ENCODE results near the gene TP53INP2.

The TP53INP2 gene

DNA sequence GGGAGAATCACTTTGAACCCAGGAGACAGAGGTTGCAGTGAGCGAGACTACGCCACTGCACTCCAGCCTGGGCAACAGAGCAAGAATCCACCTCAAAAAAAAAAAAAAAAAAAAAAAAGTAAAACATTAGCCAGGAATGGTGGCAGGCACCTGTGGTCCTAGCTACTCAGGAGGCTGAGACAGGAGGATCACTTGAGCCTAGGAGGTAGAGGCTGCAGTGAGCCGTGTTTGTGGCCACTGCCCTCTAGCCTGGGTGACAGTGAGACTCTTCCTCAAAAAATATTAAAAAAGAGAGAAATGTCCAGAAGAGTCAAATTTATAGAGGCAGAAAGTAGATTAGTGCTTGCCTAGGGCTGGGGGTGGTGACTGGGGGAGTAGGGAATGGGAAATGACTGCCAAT, 20.5 kb upstream of the TP53INP2 start:
- DNase-seq = no peak
- H3F3A ChIP-seq (ENCODE audit: insufficient read depth, low read length) = no peaks in the 10 kb centered on the region
- TF ChIP-seq EZH2 (optimal IDR thresholded peaks at IDR 0.05; ENCODE audit: low read depth, low read length) = no peak
- TF ChIP-seq, protein P1, sequence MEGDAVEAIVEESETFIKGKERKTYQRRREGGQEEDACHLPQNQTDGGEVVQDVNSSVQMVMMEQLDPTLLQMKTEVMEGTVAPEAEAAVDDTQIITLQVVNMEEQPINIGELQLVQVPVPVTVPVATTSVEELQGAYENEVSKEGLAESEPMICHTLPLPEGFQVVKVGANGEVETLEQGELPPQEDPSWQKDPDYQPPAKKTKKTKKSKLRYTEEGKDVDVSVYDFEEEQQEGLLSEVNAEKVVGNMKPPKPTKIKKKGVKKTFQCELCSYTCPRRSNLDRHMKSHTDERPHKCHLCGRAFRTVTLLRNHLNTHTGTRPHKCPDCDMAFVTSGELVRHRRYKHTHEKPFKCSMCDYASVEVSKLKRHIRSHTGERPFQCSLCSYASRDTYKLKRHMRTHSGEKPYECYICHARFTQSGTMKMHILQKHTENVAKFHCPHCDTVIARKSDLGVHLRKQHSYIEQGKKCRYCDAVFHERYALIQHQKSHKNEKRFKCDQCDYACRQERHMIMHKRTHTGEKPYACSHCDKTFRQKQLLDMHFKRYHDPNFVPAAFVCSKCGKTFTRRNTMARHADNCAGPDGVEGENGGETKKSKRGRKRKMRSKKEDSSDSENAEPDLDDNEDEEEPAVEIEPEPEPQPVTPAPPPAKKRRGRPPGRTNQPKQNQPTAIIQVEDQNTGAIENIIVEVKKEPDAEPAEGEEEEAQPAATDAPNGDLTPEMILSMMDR (IDR thresholded peaks at IDR 0.05; ENCODE audit: low read length) = no peak
- no peak for TF ChIP-seq EZH2phosphoT487 (IDR thresholded peaks at IDR 0.05; ENCODE audit: low read length)

DNA sequence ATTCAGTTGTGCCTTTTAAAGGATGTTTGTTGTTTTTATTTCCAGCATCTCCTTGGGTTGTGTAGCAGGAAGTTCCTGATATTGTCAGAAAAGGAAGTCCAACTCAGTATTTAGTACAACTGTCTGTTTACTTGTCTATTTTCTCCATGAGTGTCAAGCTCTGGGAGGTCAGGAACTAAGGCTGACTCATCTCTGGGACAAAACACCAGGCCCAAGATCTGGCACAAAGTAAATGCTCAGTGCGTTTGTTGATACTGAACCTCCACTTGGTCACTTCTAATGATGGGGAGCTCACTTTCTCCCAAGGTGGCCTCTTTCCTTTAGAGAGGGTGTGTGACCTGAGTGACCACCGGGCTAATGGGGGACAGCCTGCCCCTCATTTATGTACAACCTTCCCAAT, 14.7 kb upstream of the TP53INP2 start:
- no peaks in the 10 kb centered on the region for H3K36me3 ChIP-seq (replicated peaks; ENCODE audit: insufficient read depth, low read length)
- no peaks in the 10 kb centered on the region for H3K4me1 ChIP-seq (ENCODE audit: low read length)
- no peaks in the 10 kb centered on the region for H3K9me2 ChIP-seq (replicated peaks; ENCODE audit: insufficient read depth, low read length)
- no peak overlapping the region for H3K9ac ChIP-seq (ENCODE audit: low read length)
- H3K4me3 ChIP-seq (ENCODE audit: low read length) = no peak overlapping the region
- no peaks in the 10 kb centered on the region for H3K79me2 ChIP-seq (ENCODE audit: low read length)
- TF ChIP-seq, protein P1 (IDR thresholded peaks at IDR 0.05; ENCODE audit: low read length) = no peak
- TF ChIP-seq EZH2 (optimal IDR thresholded peaks at IDR 0.05; ENCODE audit: low read depth, low read length) = no peak
- no peak for TF ChIP-seq EZH2phosphoT487 (IDR thresholded peaks at IDR 0.05; ENCODE audit: low read length)
- H3K27me3 ChIP-seq (replicated peaks; ENCODE audit: insufficient read depth, low read length) = no peaks in the 10 kb centered on the region
- H3K27ac ChIP-seq (ENCODE audit: low read length) = no peak overlapping the region
- no peaks in the 10 kb centered on the region for H3F3A ChIP-seq (ENCODE audit: insufficient read depth, low read length)
- no peak overlapping the region for H2AFZ ChIP-seq (ENCODE audit: low read length)
- no peak for DNase-seq
- H4K20me1 ChIP-seq (ENCODE audit: insufficient read depth, low read length) = no peaks in the 10 kb centered on the region
- H3K9me3 ChIP-seq (replicated peaks; ENCODE audit: insufficient read depth, low read length) = no peaks in the 10 kb centered on the region
- no peak overlapping the region for H3K4me2 ChIP-seq (ENCODE audit: low read depth, low read length)

More for the DNA sequence above, 20.5 kb upstream of the TP53INP2 start:
- Histone ChIP-seq H3K9me3 (replicated peaks; ENCODE audit: insufficient read depth, low read length) (no peaks in the 10 kb centered on the region), H3K27me3 (replicated peaks; ENCODE audit: insufficient read depth, low read length) (no peaks in the 10 kb centered on the region), H4K20me1 (ENCODE audit: insufficient read depth, low read length) (no peaks in the 10 kb centered on the region), H2AFZ (ENCODE audit: low read length) (no peak overlapping the region), H3K4me3 (ENCODE audit: low read length) (no peak overlapping the region), H3K9me2 (replicated peaks; ENCODE audit: insufficient read depth, low read length) (no peaks in the 10 kb centered on the region), H3K27ac (ENCODE audit: low read length) (no peak overlapping the region), H3K9ac (ENCODE audit: low read length) (no peak overlapping the region), H3K4me2 (ENCODE audit: low read depth, low read length) (no peak overlapping the region), H3K79me2 (ENCODE audit: low read length) (no peaks in the 10 kb centered on the region), H3K36me3 (replicated peaks; ENCODE audit: insufficient read depth, low read length) (no peaks in the 10 kb centered on the region), H3K4me1 (ENCODE audit: low read length) (no peaks in the 10 kb centered on the region)

DNA sequence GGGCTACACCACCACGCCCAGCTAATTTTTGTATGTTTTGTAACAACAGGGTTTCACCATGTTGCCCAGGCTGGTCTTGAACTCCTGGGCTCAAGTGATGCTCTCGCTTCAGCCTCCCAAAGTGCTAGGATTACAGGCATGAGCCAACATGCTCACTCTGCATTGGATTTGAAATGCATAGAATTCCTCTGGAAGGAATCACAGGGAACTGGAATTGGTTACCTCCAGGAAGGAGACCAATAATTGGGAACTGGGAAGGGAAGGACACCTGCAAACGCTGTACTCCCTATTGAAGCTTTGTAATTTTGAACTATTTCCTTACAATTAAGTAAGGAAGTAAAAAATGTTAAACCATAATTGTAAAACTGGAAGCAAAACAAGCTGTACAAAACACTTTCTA, 12.3 kb upstream of the TP53INP2 start:
- TF ChIP-seq, protein P1 (IDR thresholded peaks at IDR 0.05; ENCODE audit: low read length) = no peak
- TF ChIP-seq EZH2 (optimal IDR thresholded peaks at IDR 0.05; ENCODE audit: low read depth, low read length) (no peak), EZH2phosphoT487 (IDR thresholded peaks at IDR 0.05; ENCODE audit: low read length) (no peak)
- no peak overlapping the region for H2AFZ ChIP-seq (ENCODE audit: low read length)

More for the DNA sequence above, 12.3 kb upstream of the TP53INP2 start:
- Histone ChIP-seq H3K27ac (ENCODE audit: low read length) (no peak overlapping the region), H3K36me3 (replicated peaks; ENCODE audit: insufficient read depth, low read length) (no peaks in the 10 kb centered on the region), H3F3A (ENCODE audit: insufficient read depth, low read length) (no peaks in the 10 kb centered on the region), H3K9me3 (replicated peaks; ENCODE audit: insufficient read depth, low read length) (no peaks in the 10 kb centered on the region), H3K9me2 (replicated peaks; ENCODE audit: insufficient read depth, low read length) (no peaks in the 10 kb centered on the region), H3K4me2 (ENCODE audit: low read depth, low read length) (no peak overlapping the region), H3K27me3 (replicated peaks; ENCODE audit: insufficient read depth, low read length) (no peaks in the 10 kb centered on the region), H3K79me2 (ENCODE audit: low read length) (no peaks in the 10 kb centered on the region), H3K4me1 (ENCODE audit: low read length) (no peaks in the 10 kb centered on the region), H4K20me1 (ENCODE audit: insufficient read depth, low read length) (no peaks in the 10 kb centered on the region), H3K4me3 (ENCODE audit: low read length) (no peak overlapping the region), H3K9ac (ENCODE audit: low read length) (no peak overlapping the region)
- no peak for DNase-seq
